Testis (tissue), 5 donors: ENCODE data around the gene WDR82. TPM values are rescaled to one million over a fixed set of nuclear protein-coding genes. Genes with fewer than 3 reads are reported as not detected.

Experiments used
- DNase-seq: peaks from one replicate; pipeline ENCODE4 v3.0.0-alpha.2; 2019
- H3K27ac ChIP-seq, 2 donors: fragments of 200-600 bp; sonication (generic); one replicate each; pipeline ENCODE4 v1.5.1; 2019
- H3K27me3 ChIP-seq: fragments of 200-600 bp; sonication (generic); one replicate; pipeline ENCODE4 v1.5.1; 2019
- H3K36me3 ChIP-seq: fragments of 200-600 bp; sonication (generic); one replicate; pipeline ENCODE4 v1.5.1; 2017; ENCODE audit warnings: low read depth; ENCODE audit errors: missing control alignments
- H3K4me1 ChIP-seq: fragments of 200-600 bp; sonication (generic); one replicate; pipeline ENCODE4 v1.5.1; 2019
- H3K4me3 ChIP-seq, 2 donors: fragments of 200-600 bp; sonication (generic); one replicate each; pipeline ENCODE4 v1.5.1; 2017 to 2019
- H3K9me3 ChIP-seq: fragments of 200-600 bp; sonication (generic); one replicate; pipeline ENCODE4 v1.5.1; 2017
- CTCF ChIP-seq, 3 experiments: fragments of 450-650 bp in 2 of 3; fragments of 200-600 bp in 1 of 3; sonication (generic) in 1 of 3; IDR thresholded peaks; one replicate each; pipeline ENCODE4 v1.5.1; 2016 to 2019; ENCODE audit warnings: antibody characterized with exemption in 3 of 3, mild to moderate bottlenecking in 2 of 3, moderate library complexity in 1 of 3
- POLR2A ChIP-seq: fragments of 450-650 bp; IDR thresholded peaks from one replicate; pipeline ENCODE4 v1.6.1; 2017; ENCODE audit warnings: antibody characterized with exemption, mild to moderate bottlenecking, moderate library complexity
- WGBS, 2 donors: methylation state at CpG; one replicate each; pipeline ENCODE4 v1.1.5; 2018; 5-methylcytosine and 5-hydroxymethylcytosine counted together
- intact Hi-C: fragments of 100-400 bp; cut with DNase I; formaldehyde crosslinking; loops from one replicate; pipeline ENCODE4 v1.15.1; 2023; ENCODE audit warnings: low total_unique reads
- long read RNA-seq, 2 donors: transcript quantifications; one replicate each; lab custom pipeline, GENCODE V29; 2026
- polyA plus RNA-seq: library from polyadenylated mRNA; stranded (reverse); fragments of 350-450 nt; fragmentation: Illumina TruSeq; extraction: RNeasy Lipid Tissue Mini Kit (QIAGEN cat#74804); gene quantifications from one replicate; pipeline ENCODE4 v1.2.3, GENCODE V29; 2014; ENCODE audit warnings: low read depth, low replicate concordance; ENCODE audit not compliant: insufficient read depth
- total RNA-seq, 2 donors: library from RNA; depleted of rRNA; stranded (reverse); fragments of >200 nt; gene quantifications; one replicate each; pipeline ENCODE4 v1.2.3, GENCODE V29; 2016

The WDR82 gene
- total RNA-seq: 10 to 100 TPM; 76.1 to 85.7 TPM
- 80.9 TPM for polyA plus RNA-seq
- long read RNA-seq, donor 1, full-length matches to known transcripts: 29 of 29 reads
- long read RNA-seq, donor 1, partial matches to known transcripts: 0 of 29 reads
- long read RNA-seq, donor 1, other reads (novel, unspliced or antisense): 0 of 29 reads
- long read RNA-seq, donor 2, full-length matches to known transcripts: 23 of 23 reads
- long read RNA-seq, donor 2, partial matches to known transcripts: 0 of 23 reads
- long read RNA-seq, donor 2, other reads (novel, unspliced or antisense): 0 of 23 reads

- H3K4me1 ChIP-seq: peaks cover 42% of the 10 kb centered on the region
- DNase-seq: peak; percentile 98
- peak; percentile 76 for TF ChIP-seq POLR2A
- peak; percentile 13 to 42 (median 23) for TF ChIP-seq CTCF (IDR thresholded peaks at IDR 0.05)
- no peaks in the 10 kb centered on the region for H3K27me3 ChIP-seq
- H3K27ac ChIP-seq: peak within 1 kb of the TSS; percentile 88 to 99
- peaks cover 4% of the 10 kb centered on the region for H3K36me3 ChIP-seq
- WGBS, 2 donors: 0 to 1% methylated on average over 16 to 58 of the region's 58 CpGs
- no peaks in the 10 kb centered on the region for H3K9me3 ChIP-seq
- intact Hi-C loops: no loop called here
- peak within 1 kb of the TSS; percentile 71 to 86 for H3K4me3 ChIP-seq
Observed at GRCh38 chr3:52278510-52279069, at the start of gene WDR82. WDR82 (minus strand) TSS chr3:52278649; CDS start chr3:52278361, 288 bp downstream.

- H3K27me3 ChIP-seq: no peaks in the 10 kb centered on the region
Observed at GRCh38 chr3:52327486-52328290, 49.2 kb upstream of the WDR82 start.

GRCh38 chr3:52326976-52327375 lies 48.5 kb upstream of the WDR82 start:
- DNase-seq: no peak
- H3K4me3 ChIP-seq: no peak overlapping the region
- no peaks in the 10 kb centered on the region for H3K9me3 ChIP-seq
- no peak overlapping the region for H3K27ac ChIP-seq
- intact Hi-C loops: no loop called here
- H3K36me3 ChIP-seq: no peaks in the 10 kb centered on the region
- H3K27me3 ChIP-seq: no peaks in the 10 kb centered on the region
- H3K4me1 ChIP-seq: peaks cover 6% of the 10 kb centered on the region
- WGBS, 2 donors: 92 to 98% methylated on average over 5 to 6 of the region's 6 CpGs
- TF ChIP-seq CTCF (IDR thresholded peaks at IDR 0.05) (no peak), POLR2A (no peak)

More at GRCh38 chr3:52327486-52328290, 49.2 kb upstream of the WDR82 start:
- Histone ChIP-seq H3K9me3 (no peaks in the 10 kb centered on the region), H3K36me3 (no peaks in the 10 kb centered on the region), H3K4me3 (no peak overlapping the region), H3K27ac (no peak overlapping the region), H3K4me1 (peaks cover 6% of the 10 kb centered on the region)
- WGBS, 2 donors: 83 to 87% methylated on average over 4 to 5 of the region's 5 CpGs
- intact Hi-C loops: no loop called here
- TF ChIP-seq CTCF (IDR thresholded peaks at IDR 0.05) (no peak), POLR2A (no peak)
- no peak for DNase-seq

GRCh38 chr3:52325686-52326085 lies 47.2 kb upstream of the WDR82 start:
- H3K4me3 ChIP-seq: no peak overlapping the region
- peaks cover 6% of the 10 kb centered on the region for H3K4me1 ChIP-seq
- no peaks in the 10 kb centered on the region for H3K9me3 ChIP-seq
- TF ChIP-seq POLR2A: no peak
- no peak for TF ChIP-seq CTCF (IDR thresholded peaks at IDR 0.05)
- H3K36me3 ChIP-seq: no peaks in the 10 kb centered on the region
- no peaks in the 10 kb centered on the region for H3K27me3 ChIP-seq
- no peak for DNase-seq
- no peak overlapping the region for H3K27ac ChIP-seq
- intact Hi-C loops: no loop called here
